CD4-positive, alpha-beta T cell treated with Interleukin-17A for 1 hour (primary cell): Measurements from ENCODE around the gene FRAS1.

ENCODE experiments used
- DNase-seq: peaks from one replicate; pipeline ENCODE4 v3.0.0-alpha.2; 2020

FRAS1 gene

DNA sequence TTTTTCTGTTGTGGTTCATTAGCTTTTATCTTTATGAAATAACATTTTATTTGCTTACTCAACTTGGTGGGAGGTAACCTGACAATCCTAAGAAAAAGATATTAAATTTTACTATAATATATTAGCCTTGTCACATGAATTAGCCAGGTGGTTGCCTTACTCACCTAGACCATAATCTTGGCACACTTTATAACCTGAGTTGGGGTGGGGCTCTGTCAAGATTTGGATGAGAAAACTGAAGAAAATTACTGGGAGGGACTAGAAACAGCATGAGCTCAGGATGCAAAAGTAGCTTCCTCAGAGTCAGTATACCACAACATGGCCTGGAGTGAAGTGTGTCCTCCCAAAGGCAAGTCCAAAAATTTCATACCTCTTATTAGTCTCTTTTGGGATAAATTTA lies 329.6 kb downstream of the FRAS1 start:
- no peak for DNase-seq

DNA sequence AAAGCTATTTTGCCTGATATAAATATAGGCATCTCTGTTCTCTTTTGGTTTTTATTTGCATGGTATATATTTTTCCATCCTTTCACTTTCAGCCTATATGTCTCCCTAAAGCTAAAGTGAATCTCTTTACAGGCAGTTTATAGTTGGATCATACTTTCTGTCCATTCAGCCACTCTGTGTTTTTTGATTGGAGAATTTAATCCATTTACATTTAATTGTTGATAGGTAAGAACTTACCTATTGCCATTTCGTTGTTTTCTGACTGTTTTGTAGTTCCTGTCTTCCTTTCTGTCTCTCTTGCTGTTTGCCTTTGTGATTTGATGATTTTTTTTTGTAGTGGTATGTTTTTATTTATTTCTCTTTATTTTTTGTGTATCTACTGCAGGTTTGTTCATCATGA lies 338.5 kb downstream of the FRAS1 start:
- no peak for DNase-seq

DNA sequence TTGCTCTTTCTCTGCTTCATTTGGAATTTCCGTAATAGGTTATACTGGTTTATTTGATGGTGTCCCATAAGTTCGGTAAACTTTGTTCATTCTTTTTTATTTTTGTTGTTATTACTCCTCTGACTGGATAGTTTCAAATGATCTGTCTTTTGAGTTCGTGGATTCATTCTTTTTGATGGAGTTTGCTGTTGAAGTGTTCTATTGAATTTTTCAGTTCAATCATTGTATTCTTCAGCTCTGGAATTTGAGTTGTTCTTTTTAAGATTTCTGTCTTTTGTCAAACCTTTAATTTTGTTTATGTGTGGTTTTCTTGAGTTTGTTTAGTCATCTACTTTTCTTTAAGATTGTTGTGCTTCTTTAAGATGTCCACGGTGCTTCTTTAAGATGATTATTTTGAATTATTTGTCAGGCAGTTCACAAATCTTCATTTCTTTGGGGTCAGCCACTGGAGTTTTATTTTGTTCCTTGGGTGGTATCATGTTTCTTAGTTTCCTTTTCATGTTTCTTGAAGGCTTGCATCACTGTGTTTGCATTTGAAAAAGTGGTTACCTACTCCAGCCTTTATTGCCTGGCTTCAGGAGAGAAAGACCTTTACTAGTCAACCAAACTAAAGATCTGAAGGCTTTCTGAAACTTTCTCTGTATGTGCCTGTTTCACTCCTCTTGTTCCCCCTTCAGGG lies 339.6 kb downstream of the FRAS1 start:
- DNase-seq: no peak

DNA sequence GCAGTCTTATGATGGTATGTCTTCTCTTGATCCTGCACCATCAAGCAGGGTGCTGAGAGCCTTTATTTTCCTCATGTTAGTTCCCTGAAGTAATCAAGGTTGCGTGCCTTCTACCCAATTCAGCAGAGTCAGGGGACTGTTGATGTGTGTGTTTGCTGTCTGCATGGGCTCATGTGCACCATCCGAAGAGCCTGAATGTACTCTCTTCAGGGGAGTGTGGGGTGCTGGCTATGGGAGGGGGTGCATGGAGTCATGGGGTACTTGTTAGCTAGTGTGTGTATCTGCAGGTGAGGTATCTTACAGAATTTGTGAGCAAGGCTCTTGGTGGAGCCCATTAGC lies 340.1 kb downstream of the FRAS1 start:
- no peak for DNase-seq

DNA sequence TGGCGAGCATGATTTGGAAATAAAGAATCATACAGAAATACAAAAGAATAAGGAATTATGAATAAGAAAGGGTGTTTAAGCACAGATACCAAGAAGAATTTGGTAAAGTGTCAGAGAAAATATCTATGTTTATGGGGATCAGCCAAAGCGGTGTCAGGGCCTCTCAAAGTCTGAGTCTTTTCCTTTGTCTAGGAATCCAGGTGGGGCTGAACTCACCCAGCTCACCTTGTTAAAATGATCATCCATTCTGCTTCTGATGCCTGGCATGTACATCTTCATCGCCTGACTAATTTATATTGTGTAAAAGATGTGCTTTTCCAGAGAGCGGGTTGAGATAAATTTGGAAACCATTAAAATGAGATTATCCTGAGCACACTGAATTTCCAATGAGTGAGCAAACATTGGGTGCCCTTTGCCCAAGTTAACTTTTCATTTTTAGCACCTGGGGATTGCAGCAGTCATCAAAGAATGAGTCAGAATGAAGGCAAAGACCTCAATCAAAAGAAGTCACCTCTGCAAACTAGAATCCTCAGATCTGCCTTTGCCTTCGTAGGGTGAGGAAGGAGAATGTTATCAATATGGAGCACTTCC lies 352.6 kb downstream of the FRAS1 start:
- no peak for DNase-seq

DNA sequence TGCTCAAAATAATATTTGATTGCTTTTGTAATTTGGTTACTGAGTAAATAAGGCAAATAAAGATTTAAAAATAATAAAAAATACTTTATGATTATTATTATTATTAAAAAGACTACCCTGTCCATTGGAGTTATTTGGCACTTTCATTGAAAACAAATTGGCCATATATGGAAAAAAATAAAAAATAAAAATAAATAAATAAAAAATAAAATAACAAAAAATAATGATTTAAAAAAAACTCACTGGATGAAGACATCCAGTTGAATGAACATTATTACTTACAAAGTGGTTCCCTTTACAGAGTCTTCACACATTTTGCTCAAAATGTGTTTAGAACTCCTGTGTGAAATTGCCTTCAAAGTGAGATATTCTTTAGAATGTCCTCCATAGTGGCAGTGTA lies 353.1 kb downstream of the FRAS1 start:
- DNase-seq: no peak

DNA sequence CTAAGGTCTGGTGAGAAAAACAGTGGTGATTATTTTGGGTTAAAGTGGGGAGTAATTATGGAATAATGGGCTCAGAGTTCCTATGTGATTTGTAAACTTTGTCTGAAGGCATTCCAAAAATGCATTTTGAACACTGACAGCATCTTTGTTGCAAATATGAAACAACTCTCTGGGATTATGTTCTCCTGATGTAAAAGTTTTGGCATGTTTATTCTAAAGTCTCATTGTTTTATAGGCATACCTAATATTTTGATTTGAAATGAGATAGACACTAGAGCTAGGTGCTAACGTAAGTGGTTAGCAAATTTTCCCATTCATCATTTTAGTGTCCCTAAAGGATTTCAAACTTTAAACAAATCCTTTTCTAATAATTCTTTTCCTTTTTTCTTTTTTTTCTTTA lies 353.6 kb downstream of the FRAS1 start:
- no peak for DNase-seq

DNA sequence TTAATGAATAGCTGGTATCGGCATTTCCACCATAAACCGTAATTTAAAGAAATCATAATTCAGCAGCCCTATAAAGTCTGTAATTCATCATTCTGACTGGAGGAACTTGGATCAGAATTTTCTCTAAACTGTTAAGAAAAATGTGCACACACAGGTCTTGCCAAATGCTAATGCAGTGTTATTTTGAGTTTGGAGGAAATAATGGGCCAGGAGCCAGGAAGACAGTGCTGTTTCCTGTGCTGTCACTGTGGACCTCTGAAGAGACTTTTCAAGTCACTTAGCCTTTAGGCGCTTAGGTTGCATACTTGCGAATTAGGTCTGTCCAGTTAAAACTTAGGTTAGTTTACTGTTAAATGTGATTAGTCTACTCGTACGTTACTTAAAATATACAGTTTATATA lies 357.0 kb downstream of the FRAS1 start:
- DNase-seq: no peak

DNA sequence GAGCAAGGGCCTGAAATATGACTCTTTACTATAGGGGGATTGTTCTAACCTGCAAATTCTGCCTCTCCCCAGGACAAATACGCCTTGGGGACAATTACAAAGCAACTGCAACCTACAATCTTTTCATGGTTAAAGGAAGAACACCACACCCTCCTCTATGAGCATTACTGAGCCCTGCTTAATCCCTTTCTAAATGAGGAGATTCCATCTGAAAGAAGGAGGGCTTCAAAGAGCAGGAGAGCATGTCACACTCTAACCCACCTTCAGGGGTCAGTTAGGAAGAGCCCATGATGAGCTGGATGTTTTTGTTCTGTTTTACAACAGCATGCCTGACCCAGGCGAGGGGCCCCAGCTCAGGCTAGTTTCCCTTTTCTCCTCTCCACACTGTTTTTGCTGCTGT lies 360.5 kb downstream of the FRAS1 start:
- DNase-seq: no peak

DNA sequence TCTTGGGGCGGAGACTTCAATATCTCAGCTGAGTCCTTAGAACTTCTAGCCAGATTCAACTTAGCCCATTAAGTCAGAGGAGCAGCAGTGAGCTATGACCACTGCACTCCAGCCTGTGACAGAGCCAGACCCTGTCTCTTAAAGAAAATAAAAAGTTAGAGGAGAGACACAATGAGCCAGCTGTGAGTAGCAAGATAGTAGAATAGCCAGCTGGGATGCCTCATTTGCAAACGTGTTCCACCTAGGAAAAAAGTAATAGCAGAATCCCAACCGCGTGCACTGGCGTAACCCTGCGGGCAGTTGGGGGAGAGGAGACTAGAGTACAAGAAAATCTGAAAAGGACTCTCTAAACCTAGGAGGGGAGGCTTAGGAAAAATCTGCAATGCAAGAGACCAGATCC lies 361.3 kb downstream of the FRAS1 start:
- DNase-seq: no peak

DNA sequence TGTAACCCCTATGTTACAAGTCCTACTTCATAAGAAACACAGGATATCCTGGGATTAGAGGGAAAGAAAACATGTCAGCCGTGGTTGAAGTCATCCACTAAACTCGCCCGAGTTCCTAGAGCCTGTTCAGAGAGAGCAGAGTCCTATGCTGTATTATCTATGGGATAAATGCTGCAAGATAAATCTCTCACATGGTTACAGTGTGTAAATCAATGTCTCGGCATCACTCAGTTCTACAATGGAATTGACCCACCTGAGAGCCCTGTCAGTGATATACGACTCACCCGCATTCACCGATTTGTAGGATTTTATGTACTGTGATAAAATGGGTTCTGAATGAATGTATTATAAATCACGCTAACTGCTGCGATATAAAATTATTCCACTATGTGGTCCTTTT lies 366.7 kb downstream of the FRAS1 start:
- no peak for DNase-seq

DNA sequence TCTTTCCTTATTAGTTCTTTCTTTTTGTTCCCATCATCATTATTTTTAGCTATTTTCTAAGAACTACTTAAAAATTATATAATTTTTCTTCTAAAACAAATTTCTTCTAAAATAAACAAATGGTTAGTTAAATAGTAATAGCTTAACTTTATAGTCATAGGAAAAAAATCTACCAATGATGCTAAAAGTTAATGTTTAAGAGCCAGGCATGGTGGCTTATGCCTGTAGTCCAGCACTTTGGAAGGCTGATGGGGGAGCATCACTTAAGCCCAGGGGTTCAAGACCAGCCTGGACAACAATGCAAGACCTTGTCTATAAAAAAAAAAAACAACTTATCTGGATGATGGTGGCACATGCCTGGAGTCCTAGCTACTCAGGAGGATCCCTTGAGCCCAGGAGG lies 367.3 kb downstream of the FRAS1 start:
- no peak for DNase-seq

DNA sequence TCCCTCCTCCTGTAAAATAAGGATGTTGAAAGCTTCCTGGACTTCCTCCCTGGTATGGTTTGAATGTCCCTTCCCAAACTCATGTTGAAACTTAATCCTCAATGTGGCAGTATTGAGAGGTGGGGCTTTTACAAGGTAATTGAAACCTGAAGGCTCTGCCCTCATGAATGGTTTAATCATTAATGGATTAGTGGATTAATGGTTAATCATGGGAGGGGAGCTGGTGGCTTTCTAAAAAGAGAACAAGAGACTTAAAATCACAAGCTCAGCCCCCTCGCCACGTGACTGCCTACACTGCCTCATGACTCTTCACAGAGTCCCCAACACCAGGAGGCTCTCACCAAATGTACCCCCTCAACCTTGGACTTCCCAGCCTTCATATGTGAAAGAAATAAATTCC lies 369.8 kb downstream of the FRAS1 start:
- DNase-seq: no peak

DNA sequence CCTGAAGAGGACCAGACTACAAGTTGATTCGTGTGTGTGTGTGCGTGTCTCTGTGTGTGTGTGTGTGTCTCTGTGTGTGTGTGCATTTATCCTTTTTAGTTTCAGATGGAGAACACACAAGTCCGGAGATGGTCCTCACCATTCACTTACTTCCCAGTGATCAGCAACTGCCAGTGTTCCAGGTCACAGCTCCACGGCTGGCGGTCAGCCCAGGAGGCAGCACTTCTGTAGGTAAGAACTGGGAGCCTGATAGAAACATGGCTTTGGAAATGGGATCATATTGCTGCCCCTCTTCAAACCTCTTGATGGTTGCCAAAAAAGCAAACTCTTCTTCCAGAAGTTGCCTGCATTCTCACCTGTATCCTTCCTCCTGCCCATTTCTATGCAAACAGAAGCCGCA lies 371.9 kb downstream of the FRAS1 start:
- no peak for DNase-seq

DNA sequence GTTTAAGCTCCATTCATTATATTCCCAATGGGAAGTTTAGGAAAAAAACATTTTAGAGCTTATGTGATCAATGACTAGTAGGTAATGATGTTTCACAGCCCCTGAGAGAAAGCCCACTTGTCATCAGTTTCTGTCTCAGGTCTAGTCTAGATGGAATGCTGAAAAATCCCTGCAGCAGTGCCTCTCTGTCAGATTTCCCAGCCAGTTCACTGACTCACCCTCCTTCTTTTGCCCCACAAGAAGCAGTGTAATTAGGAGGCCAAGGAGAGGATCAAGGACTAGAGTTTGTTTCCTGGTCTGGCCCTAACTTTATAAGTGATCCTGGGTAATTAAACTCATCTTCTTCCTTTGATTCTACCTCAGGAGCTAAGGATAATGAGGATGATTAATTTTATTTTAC lies 375.8 kb downstream of the FRAS1 start:
- no peak for DNase-seq

DNA sequence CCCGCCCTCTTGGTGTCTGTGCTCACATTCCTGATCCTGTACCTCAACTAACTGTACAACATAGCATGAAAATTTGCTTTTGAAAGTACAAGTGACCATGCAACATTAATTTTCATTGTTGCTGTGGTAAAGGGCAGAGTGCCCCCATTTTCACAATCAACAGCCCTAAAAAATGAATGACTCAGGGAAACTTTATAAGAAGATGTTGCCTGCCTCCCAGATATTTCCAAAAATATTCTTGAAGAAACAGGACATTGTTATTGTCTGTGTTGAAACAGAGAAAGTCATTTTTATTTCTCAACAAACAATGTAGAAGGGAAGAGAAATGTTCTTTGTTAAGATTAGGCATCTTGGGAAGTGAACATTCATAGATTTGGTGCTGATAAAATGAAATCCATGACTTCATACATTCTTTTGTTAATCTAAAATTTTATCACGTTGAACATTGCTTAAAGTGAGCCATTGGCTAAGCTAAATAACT lies 380.5 kb downstream of the FRAS1 start:
- DNase-seq: no peak

DNA sequence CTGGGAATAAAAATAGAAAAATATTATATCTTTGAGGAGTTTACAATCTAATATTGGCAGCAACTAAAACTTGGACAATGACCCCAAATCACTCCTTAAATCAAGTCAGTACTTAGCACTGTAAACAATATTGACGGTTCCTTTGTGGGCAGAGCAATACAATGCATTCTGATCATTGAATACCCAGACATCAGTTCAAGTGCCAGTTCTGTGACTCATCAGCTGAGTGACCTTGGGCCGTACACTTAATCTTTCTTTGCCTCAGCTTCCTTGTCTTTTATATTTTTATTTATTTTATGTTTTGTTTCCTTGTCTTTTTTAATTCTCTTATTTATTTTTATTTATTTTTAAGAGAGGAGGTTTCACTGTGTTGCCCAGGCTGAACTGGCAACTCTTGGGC lies 382.2 kb downstream of the FRAS1 start:
- no peak for DNase-seq

DNA sequence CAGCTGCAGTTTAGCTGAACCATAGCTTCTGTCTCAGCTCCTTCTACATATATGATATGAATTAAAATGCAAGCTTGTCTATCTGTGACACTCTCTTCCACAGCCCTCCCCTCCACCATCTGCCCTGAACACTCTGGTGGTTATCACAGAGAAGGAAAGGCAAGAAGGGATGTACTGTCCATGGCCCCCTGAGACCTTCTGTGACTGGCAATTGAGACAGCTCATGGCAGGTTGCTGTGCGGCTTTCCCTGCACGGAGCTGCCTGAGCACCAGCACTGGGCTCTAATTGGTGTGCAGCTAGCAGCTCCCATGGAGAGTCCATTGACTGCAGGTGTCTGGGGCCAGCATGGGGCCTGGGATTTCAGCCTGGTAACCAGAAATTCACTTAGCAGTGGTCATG lies 384.6 kb downstream of the FRAS1 start:
- no peak for DNase-seq

DNA sequence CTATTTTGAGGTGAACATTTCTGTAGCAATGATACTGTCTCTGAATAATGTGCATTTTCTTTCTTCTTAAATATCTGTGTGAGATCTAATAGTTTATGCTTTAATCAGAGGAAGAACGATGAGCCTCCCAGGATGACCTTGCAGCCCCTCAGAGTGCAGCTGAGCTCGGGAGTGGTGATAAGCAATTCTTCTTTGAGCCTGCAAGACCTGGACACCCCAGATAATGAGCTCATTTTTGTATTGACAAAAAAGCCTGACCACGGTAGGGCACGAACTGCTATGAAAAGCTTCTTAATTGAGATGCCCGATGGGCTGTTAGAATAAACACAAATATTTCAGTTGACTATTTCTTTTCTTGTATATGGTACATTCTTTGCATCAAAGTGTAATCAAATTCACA lies 389.5 kb downstream of the FRAS1 start:
- DNase-seq: no peak

DNA sequence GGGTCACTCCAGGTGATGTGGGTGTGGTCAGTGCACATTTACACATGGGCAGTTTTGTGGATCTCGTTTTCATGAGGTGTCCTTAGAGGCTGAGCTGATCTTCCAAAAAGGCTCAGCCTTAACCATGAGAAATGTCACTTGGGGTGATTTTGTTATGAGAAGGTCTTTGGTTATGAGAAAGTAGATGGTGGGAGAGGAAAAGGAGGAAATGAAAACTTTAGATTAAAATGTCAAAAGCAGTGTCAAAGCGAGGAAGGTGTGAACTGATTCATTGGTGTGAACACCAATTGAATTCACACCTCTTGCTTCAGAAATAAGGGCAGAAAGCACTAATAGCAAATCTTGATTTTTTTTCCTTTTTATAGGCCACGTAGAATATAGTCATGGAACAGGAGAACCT lies 394.3 kb downstream of the FRAS1 start:
- no peak for DNase-seq

DNA sequence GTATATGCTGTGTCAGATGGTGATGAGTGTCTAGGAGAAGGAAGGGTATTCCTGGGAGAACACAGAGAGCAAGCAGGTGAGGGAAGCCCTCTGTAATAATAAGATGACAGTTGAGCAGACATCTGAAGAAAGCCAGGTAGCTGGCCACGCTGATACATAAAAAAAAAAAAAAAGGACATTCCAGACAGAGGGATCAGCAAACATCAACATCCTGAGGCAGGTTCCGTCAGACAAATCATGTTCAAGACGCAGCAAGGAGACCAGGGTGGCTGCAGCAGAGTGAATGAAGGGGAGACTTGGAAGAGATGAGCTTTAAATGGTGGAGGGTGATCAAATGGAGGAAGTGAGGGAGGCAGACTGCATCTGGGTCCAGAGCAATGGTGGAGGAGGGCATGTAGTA lies 396.9 kb downstream of the FRAS1 start:
- no peak for DNase-seq

DNA sequence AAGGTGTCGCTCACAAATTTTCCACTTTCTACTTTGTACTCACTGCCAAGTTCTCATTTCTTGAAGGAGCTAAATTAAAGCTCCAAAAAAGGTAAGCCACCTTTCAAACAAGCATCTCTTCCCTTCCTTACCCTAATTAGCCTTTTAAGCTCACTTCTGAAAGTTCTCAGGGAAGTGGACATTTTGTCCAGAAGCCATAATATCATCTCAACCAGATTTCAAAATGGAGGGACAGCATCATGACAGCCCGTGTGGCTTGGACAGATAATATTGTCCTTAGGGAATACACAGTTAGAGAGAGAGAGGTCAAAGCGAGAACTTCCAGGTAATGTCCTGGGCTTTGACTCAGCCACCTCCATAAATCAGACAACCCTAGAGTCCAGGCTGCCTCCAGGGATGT lies 400.6 kb downstream of the FRAS1 start:
- DNase-seq: no peak

DNA sequence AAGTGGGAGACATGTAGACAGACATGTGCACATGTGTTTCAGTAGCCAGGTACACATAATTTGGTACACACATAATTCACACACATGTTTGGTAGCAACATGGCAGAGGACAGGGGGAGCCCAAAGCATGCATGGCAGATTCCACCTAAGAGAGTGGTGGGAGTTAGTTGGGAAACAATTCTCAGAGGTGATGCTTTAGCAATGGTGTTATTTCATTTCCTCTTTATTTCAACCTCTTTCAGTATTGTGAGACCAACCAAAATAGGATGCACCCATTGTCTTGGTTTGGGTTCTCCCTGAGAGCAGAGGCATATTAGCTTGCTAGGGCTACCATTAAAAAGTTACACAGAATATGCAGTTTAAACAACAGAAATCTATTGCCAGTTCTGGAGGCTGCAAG lies 402.2 kb downstream of the FRAS1 start:
- DNase-seq: no peak

DNA sequence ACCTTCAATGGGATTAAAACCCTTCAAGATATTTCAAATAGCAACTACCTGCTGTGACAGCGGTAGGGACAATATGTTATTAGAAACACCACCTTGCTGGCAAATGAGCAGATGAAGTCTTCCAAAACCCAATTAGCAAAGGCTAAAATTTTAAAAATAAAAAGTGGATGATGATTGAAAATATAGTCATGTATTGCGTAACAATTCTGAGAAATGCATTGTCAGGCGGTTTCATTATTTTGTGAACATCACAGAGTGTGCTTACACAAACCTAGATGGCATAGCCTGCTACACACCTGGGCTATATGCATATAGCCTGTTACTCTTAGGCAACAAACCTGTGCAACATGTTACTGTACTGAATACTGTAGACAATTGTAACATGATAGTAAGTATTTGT lies 403.2 kb downstream of the FRAS1 start:
- no peak for DNase-seq

DNA sequence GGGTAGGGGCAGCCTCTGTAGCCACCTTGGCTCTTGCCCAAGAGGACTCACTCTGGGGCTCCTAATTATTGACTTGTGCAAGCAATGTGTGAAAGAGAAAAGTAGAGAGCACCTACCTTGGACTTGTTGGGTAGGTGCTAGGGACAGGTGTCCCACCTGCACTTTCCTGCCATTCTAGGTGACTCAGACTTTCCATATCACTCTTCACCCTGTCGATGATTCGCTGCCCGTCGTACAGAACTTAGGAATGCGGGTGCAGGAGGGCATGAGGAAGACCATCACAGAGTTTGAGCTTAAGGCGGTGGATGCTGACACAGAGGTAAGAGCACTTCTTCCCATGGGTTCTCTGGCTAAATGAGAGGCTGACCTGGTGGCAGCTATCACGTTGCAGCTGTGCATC lies 407.1 kb downstream of the FRAS1 start:
- DNase-seq: no peak
